ENCODE data around the gene PAX5.

GRCh38 chr9:36871606-36872005, 162.5 kb downstream of the PAX5 start:
- no peak for TF ChIP-seq CTCF (IDR thresholded peaks at IDR 0.05)
- TF ChIP-seq POLR2A (IDR thresholded peaks at IDR 0.05) = no peak

Data from esophagus squamous epithelium (tissue), 4 donors.